Iris pigment epithelial cell (primary cell): ENCODE measurements around the gene MMADHC.

ENCODE experiments used
- DNase-seq: peaks from one replicate; pipeline ENCODE4 v3.0.0-alpha.2; 2011; ENCODE audit warnings: low read depth

Gene MMADHC

DNA sequence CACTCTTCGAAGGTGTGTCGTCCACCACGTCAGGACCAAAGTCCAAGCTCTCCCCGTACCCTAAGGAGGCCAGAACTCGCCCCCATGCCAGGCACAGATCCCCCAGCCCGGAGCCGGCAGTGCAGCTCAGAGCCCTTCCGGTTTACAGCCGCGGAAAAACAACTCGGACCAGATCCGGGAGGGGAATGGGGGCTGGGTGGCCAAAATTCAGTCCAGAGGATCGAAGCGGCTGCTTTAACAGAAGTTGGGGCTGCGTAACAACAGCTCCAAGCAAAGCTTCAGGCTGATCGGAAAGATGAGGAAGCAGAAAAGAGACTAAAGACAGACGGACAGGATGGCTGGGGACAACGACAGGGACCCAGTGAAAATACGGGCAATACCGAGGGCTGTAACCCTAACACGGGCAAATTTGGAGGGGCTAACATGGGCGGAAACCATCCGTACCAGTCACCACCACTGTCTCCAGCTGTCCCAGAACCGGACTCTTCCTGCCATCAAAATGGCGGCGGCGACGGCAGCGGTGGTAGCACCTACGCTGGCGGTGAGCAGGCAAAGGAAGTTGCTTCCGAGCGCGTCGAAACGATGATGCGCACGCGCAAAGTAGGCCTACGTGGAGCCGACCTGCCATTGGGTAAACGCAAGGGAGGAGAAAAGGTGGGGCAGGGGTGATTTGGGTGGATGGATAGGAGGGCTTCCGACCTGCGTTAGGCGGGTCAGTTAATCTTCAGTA lies at the start of gene MMADHC:
Gene MMADHC (minus strand): TSS at position 556 of the 730 bp plus-strand sequence. CDS start 678 bp downstream, outside the sequence.
- DNase-seq, result peak; percentile 97

DNA sequence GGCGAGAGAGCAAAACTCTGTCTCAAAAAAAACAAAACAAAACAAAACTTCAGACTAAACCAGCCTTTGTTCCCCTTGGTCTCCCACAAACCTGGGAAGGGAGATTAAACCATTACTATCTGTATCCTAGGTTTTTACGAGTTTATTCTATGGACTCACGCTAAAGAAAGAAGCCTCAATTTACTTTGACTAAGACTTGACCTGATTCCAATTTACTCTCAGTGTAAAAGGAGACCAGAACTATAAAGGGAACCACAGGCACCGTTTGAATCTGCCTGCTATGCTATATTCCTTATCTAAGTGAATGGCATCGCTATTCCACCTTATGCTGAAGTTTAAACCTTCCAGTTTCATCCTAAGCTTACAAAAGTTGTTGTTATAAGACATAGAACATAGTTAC lies 46.5 kb upstream of the MMADHC start:
- DNase-seq, result no peak

DNA sequence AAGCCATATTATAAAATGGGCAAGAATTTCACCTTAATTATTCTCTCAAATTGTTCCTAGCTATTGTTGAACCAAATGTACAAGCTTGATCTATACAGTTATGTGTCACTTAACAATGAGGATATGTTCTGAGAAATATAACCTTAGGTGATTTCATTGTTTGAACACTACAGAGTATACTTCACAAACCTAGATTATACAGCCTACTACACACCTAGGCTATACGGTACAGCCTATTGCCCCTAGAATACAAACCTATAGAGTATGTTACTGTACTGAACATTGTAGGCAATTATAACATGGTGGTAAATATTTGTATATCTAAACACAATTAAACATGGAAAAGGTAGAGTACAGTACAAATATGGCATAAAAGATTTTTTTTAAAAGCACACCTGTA lies 42.9 kb upstream of the MMADHC start:
- no peak for DNase-seq

- DNase-seq, result no peak
Measured at GRCh38 chr2:149629026-149629425, 41.5 kb upstream of the MMADHC start.

DNA sequence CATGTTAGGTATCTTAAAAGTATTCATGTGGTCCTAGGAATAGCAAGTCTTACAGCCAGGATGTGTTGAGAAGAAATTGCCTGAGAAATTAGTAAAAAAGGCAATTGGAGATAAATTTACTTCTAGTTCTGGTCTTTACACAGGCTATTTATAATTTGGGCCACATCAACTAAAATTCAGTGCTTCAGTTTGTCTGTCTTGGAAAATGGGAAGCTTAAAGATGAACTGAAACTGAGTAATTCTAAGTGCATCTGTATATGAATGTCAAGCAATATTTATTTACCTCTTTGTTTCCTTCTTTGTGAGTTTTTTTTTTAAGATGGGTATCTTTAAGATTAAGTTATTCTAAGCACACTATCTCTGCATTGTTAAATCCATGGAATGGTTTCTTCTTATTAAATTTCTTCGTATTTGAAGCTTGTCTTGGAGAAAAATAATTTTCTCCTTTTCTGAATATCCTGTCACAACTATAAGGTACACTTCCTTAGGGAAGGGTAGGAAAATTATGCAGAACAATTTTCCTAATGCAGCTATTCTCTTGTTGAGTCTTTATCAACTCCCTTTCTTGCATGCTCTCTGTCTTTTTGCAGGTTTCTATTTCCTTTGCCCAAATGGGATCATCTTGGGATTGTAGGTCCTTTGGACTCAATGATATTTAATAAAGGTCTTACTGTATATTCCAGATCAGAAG lies 39.7 kb upstream of the MMADHC start:
- no peak for DNase-seq

- no peak for DNase-seq
Measured at GRCh38 chr2:149625671-149626070, 38.1 kb upstream of the MMADHC start.

DNA sequence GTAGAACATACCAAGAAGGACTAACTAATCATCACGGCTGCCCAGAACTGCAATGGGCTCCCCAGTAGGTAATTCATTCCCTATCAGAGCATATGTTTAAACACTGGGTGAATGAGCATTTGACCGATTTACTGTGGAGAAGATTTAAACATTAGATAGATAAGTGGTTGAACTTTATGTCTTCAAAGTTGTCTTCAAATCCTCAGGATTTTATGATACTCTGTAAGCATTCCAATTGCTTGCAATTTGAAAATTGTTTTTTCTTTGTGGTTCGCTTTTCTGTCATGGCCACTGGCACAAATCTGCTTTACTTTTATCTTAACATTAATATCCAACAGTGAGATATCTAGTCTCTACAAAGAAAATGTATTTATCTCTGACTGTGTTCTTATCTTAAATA lies 37.7 kb upstream of the MMADHC start:
- DNase-seq, result no peak

DNA sequence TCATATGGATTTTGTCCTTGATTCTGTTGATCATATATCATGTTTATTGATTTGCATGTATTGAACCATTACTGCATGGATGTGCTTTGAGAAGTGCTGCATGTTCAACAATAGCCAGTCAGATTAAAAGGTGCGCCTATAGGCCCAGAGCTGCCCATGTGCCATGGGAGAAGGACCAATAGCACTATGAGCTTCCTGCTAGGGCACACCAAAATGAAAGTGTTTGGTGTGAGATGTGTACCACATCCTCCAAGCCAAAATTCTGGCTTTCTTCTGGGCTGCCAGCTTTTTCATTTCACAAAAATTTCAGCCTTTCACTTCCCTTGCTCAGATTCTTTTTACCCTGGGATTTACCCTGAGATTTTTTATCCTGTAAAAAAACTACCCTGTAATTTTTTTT lies 34.8 kb upstream of the MMADHC start:
- no peak for DNase-seq

DNA sequence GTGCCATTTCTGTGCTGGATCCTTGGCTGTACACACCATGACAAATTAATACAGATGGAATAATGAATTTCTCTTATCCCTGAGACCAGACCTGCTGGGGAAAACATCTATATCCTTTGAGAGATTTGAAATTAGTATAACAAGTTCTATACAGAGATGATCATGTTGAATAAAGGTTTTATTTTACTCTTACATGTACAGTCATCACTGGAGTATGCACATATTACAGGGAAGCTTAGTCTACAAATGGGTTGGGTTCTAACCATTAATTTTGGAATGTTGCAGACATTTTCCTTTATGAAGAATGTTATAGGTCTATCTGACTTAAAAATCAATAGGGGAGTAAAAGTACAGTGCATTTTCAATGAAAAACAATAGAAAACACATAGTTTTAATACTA lies 29.9 kb upstream of the MMADHC start:
- peak; percentile 53 for DNase-seq

- DNase-seq, result peak; percentile 16
Measured at GRCh38 chr2:149616681-149617456, 29.3 kb upstream of the MMADHC start.

DNA sequence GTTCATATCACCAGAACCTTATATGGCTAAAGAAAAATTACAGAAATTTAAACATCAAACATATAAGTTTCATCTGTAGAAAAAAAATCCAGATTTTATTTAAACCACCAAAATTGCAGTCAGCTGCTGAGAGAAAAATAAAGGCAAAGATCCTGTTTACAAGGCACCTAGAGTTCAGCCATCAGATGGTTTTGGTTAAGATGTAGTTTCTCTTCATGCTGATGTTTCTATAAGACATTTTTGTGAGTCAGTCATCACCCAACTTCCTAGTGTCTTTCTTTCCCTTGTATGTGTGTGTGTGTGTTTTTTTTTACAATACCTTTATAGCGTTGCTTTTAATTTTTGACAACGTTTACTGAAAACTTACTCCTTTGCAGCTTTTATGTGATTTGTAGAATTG lies 26.1 kb upstream of the MMADHC start:
- DNase-seq, result peak; percentile 81

- peak; percentile 69 for DNase-seq
Measured at GRCh38 chr2:149612122-149612521, 24.5 kb upstream of the MMADHC start.

DNA sequence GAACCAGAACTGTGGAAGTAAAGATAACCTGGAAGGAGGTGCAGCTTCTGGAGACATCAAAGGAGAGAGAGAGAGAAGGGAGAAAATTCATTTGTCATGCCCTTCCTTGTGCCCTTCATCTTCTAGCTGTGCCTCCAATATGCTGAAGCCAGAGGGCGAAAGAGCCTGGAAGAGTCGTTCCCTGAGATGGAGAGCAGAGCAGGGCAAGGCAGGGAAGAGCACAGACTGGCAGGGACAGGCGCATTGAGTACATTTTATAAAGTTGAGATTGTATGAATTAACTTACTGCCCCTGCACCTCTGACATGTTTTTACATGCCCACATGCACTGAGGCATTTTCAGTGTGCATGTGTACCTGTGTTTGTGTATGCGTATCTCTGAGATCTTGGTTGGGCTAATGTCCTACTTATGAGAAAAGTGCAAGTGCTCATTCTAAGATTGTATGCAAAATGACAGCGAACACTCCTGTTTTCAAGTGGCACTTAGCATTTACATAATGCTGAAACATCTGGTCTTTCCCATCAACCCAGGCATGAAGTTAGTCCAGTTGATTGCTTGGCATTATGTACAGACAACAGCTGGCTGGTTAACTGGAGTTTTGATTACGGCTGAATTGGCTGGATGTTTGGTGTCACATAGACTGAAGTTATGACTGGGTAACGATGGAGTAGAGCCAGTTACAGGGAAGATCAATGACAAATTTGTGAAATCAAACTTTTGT lies 23.7 kb upstream of the MMADHC start:
- DNase-seq, result no peak

- DNase-seq, result peak; percentile 70
Measured at GRCh38 chr2:149606251-149606811, 18.8 kb upstream of the MMADHC start.

GRCh38 chr2:149603248-149603647 lies 15.7 kb upstream of the MMADHC start:
- no peak for DNase-seq

DNA sequence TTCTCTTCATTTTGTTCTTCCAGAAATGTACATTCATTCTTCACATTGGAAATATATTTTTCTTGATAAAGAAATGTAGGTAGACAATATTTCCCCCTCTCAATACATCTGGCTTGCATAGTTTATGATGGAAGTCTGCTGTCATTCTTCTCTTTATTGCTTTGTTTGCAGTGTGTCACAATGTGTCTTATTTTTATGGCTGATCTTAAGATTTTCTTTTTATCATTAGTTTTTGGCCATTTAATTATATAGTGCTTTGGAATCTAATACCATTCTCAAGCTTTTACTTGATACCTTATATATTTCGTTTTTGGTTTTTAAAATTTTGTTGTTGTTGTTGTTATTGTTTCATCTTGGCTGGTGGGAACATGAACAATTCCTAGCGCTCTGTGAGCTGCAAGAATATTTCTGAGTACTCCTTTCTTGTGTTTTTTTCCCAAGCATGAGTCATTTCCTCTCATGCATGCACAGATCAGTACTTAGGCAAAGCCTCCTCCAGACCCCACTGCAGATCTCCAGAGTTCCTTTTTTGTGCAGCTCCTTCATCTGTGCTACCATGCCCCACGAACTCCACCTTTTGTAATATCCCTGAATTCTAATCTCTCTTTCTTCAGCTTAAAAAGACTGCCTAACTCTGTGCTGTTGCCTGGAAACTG lies 13.7 kb upstream of the MMADHC start:
- peak; percentile 79 for DNase-seq

- DNase-seq, result peak; percentile 91
Measured at GRCh38 chr2:149597668-149598326, 10.2 kb upstream of the MMADHC start.

DNA sequence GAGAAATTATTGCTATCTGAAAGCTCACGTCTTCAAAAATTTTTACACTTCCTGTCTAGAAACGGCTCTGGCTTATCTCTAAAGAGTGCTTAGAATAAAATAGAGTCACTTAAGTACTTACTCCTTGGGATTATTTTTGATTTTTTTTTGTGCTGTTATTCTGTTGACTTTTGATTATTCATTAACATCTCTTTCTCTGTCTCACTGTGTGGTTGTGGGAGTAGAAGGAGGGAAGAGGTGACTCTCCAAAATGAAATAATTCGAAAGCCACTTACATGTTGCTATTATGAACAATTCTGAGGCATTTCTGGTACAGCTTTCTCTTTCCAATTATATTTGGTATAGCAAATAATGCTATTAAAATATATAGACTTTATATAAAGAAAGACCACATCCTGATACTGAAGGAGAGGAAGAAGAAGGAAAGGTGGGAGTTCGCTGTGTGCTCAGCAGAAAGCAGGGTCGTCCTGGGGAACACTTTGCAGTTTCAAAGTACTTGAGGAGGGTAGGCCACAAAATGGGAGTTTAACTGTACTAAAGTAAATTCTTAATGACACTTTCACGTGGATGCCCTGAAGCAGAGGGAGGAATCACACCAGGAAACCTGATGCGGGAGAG lies 9.6 kb upstream of the MMADHC start:
- DNase-seq, result no peak

GRCh38 chr2:149596471-149596870 lies 8.9 kb upstream of the MMADHC start:
- no peak for DNase-seq
